Activated naive CD8-positive, alpha-beta T cell treated with anti-CD3 and anti-CD28 coated beads, Interleukin-2, amount 50 U/mL, for 16 hours (primary cell): ENCODE measurements around the gene TSHZ3.

ENCODE experiments used
- DNase-seq: peaks from one replicate; pipeline ENCODE4 v3.0.0-alpha.2; 2020; ENCODE audit warnings: low read depth, low spot score

Gene TSHZ3

GRCh38 chr19:31231237-31231636 is 118.0 kb downstream of the TSHZ3 start:
- DNase-seq, result no peak

- no peak for DNase-seq
Measured at GRCh38 chr19:31226151-31226935, 122.9 kb downstream of the TSHZ3 start.
